Measurements from ENCODE around the gene PRPF8.
"Not testable (repeated sequence)": the region's sequence is repeated elsewhere in the genome, so short reads cannot be mapped to it uniquely, and the experiment has no call there.

DNA sequence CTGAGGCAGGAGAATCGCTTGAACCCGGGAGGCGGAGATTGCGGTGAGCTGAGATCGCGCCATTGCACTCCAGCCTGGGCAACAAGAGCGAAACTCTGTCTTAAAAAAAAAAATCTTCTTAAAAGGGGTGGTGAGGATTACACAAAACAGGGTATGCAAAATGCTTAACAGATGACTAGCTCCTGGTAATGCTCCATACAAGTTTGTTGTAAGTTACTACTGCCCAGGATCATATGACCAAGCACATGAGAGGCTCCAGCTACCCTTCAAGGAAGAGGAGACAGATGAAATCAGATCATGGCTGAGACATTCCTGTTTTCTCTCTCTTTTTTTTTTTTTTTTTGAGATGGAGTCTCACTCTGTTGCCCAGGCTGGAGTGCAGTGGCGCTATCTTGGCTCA is 37.4 kb upstream of the PRPF8 start:
- not testable (repeated sequence) for TF ChIP-seq YY1 (IDR thresholded peaks at IDR 0.05; ENCODE audit: insufficient read depth, insufficient read length); ZNF274 (IDR thresholded peaks at IDR 0.05; ENCODE audit: low read depth, low read length); SUZ12 (IDR thresholded peaks at IDR 0.05; ENCODE audit: extremely low read depth, insufficient read depth, insufficient read length)

Measured in NT2/D1 (cell line).